NCI-H510A (cell line): Measurements from ENCODE around the gene FASTK.
"Not testable (repeated sequence)": the region's sequence is repeated elsewhere in the genome, so short reads cannot be mapped to it uniquely, and the experiment has no call there.

Experiments used
- DNase-seq: peaks from one replicate; lab custom pipeline; 2025; lab: John Stamatoyannopoulos, UW

FASTK gene

GRCh38 chr7:151027728-151028130 is 52.9 kb downstream of the FASTK start:
- not testable (repeated sequence) for DNase-seq

DNA sequence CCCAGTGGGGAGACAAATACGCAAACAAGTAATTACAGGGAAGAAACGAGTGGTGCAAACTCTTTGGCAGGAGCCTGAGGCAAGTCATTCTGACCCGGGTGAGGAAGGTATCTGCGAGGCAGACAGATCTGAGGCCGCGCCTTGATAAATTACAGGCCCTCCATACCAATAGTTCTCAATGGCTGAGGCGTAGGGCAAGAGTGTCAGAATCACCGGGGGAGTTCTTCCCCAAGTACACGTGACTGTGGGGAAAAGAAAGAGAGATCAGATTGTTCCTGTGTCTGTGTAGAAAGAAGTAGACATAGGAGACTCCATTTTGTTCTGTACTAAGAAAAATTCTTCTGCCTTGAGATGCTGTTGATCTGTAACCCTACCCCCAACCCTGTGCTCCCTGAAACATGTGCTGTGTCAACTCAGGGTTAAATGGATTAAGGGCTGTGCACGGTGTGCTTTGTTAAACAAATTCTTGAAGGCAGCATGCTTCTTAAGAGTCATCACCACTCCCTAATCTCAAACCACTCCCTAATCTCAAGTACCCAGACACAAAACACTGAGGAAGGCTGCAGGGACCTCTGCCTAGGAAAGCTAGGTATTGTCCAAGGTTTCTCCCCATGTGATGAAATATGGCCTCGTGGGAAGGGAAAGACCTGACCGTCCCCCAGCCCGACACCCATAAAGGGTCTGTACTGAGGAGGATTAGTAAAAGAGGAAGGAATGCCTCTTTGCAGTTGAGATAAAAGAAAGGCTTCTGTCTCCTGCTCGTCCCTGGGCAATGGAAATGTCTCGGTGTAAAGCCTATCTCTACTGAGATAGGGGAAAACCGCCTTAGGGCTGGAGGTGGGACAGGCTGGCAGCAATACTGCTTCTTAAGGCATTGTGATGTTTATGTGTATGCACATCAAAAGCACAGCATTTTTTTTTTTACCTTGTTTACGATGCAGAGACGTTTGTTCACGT is 53.6 kb downstream of the FASTK start:
- DNase-seq, result not testable (repeated sequence)
